Neural progenitor cell (in vitro differentiated cells): ENCODE results near the gene SHOC2. TPM values are rescaled to one million over a fixed set of nuclear protein-coding genes. Genes with fewer than 3 reads are reported as not detected.
A peak's percentile ranks its signal among the peaks of the same experiment; 100 is the strongest.

Experiments
- DNase-seq: peaks from one replicate; pipeline ENCODE4 v3.0.0-alpha.2; 2016; ENCODE audit warnings: low spot score
- H2AFZ ChIP-seq: fragments of 200-600 bp; sonication (generic); replicated peaks from 2 replicates; pipeline ENCODE4 v1.6.1; 2016; ENCODE audit warnings: antibody characterized with exemption
- H3F3A ChIP-seq: fragments of 200-600 bp; sonication (generic); 2 replicates; pipeline ENCODE4 v1.6.1; 2016; ENCODE audit warnings: antibody characterized with exemption, low read depth
- H3K27ac ChIP-seq: fragments of 200-600 bp; sonication (generic); 2 replicates; pipeline ENCODE4 v1.5.1; 2016; ENCODE audit warnings: mild to moderate bottlenecking
- H3K27me3 ChIP-seq: fragments of 200-600 bp; sonication (generic); 2 replicates; pipeline ENCODE4 v1.6.1; 2016; ENCODE audit warnings: mild to moderate bottlenecking, moderate library complexity
- H3K36me3 ChIP-seq: fragments of 200-600 bp; sonication (generic); 2 replicates; pipeline ENCODE4 v1.5.1; 2016
- H3K4me1 ChIP-seq: fragments of 200-600 bp; sonication (generic); 2 replicates; pipeline ENCODE4 v1.6.1; 2016; ENCODE audit warnings: mixed run types
- H3K4me2 ChIP-seq: fragments of 200-600 bp; sonication (generic); 2 replicates; pipeline ENCODE4 v1.6.1; 2016
- H3K4me3 ChIP-seq: fragments of 200-600 bp; sonication (generic); 2 replicates; pipeline ENCODE4 v1.5.1; 2016
- H3K79me2 ChIP-seq: fragments of 200-600 bp; sonication (generic); 2 replicates; pipeline ENCODE4 v1.6.1; 2016; ENCODE audit warnings: low read depth
- H3K9ac ChIP-seq: fragments of 200-600 bp; sonication (generic); 2 replicates; pipeline ENCODE4 v1.6.1; 2016
- H3K9me3 ChIP-seq: fragments of 200-600 bp; sonication (generic); 2 replicates; pipeline ENCODE4 v1.5.1; 2016; ENCODE audit warnings: low read depth
- H4K20me1 ChIP-seq: fragments of 200-600 bp; sonication (generic); 2 replicates; pipeline ENCODE4 v1.6.1; 2016; ENCODE audit warnings: low read depth
- H3K27ac Mint-ChIP-seq: 3 replicates; pipeline ENCODE4 v1.8.0; 2021; ENCODE audit warnings: mixed read lengths
- H3K27me3 Mint-ChIP-seq: 2 replicates; pipeline ENCODE4 v1.8.0; 2022; ENCODE audit warnings: low read depth, mild to moderate bottlenecking, inconsistent platforms, moderate library complexity, mixed read lengths; ENCODE audit not compliant: insufficient read depth
- H3K36me3 Mint-ChIP-seq: 3 replicates; pipeline ENCODE4 v1.8.0; 2021; ENCODE audit warnings: mixed read lengths
- H3K4me1 Mint-ChIP-seq: 3 replicates; pipeline ENCODE4 v1.8.0; 2021; ENCODE audit warnings: mixed read lengths
- H3K4me3 Mint-ChIP-seq: 3 replicates; pipeline ENCODE4 v1.8.0; 2021; ENCODE audit warnings: mild to moderate bottlenecking, moderate library complexity, mixed read lengths
- H3K9me3 Mint-ChIP-seq: 3 replicates; pipeline ENCODE4 v1.8.0; 2020; ENCODE audit warnings: mixed read lengths
- EZH2 ChIP-seq: fragments of 200-600 bp; sonication (generic); IDR thresholded peaks from 2 replicates; pipeline ENCODE4 v1.6.1; 2017; ENCODE audit warnings: antibody characterized with exemption, mild to moderate bottlenecking, moderate library complexity
- EZH2phosphoT487 ChIP-seq: fragments of 200-600 bp; sonication (generic); IDR thresholded peaks from 2 replicates; pipeline ENCODE4 v1.6.1; 2017; ENCODE audit warnings: antibody characterized with exemption
- total RNA-seq: library from RNA; depleted of rRNA; stranded (reverse); fragments of >200 nt; gene quantifications from 2 replicates; pipeline ENCODE4 v1.2.3, GENCODE V29; 2015; ENCODE audit warnings: low replicate concordance
- TF ChIP-seq, protein P1 (sequence below): fragments of 200-600 bp; sonication (generic); IDR thresholded peaks from 2 replicates; pipeline ENCODE4 v1.5.1; 2017; ENCODE audit warnings: antibody characterized with exemption, mild to moderate bottlenecking

Gene SHOC2
- total RNA-seq, 1 donor from 2014 or later, result 54.9 TPM

DNA sequence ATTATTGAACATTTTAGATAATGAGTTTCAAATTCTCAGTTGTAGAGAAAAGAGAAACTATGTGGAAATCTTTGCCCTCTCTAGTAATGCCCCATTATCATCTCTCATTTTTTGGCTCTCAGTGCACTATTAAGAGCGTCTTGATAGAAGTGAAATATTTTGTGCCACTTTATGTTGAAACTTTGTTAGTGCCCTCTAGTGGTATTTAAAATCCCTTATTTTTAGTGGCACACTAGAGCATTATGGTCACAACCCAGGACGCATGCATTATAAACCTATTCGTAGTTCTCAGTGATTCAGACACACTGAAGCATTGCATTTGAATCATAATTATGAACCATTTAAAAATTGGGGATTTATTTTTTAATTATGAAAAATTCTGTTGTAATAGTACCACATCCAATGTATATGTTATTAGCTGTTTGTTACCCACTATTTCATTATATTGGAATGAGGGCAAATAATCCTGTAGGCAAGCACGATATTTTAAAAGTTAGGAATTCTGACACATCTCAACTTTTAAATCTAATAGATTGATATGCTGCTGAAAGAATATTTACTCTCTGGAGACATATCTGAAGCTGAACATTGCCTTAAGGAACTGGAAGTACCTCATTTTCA is 25.7 kb upstream of the SHOC2 start:
- Histone ChIP-seq H3K36me3 (peaks cover 28% of the 10 kb centered on the region), H3F3A (peaks cover 20% of the 10 kb centered on the region), H3K9me3 (no peaks in the 10 kb centered on the region), H3K79me2 (no peaks in the 10 kb centered on the region), H4K20me1 (peaks cover 13% of the 10 kb centered on the region), H3K27me3 (no peaks in the 10 kb centered on the region), H3K27ac (no peak overlapping the region), H3K9ac (no peak overlapping the region), H3K4me2 (no peak overlapping the region), H2AFZ (no peak overlapping the region), H3K4me1 (no peaks in the 10 kb centered on the region), H3K4me3 (no peak overlapping the region)
- Mint-ChIP-seq H3K4me1 (no peaks in the 10 kb centered on the region), H3K27me3 (no peaks in the 10 kb centered on the region), H3K9me3 (no peaks in the 10 kb centered on the region), H3K4me3 (no peak overlapping the region), H3K36me3 (peaks cover 11% of the 10 kb centered on the region), H3K27ac (no peak overlapping the region)
- peak; percentile 48 for DNase-seq
- TF ChIP-seq, protein P1, sequence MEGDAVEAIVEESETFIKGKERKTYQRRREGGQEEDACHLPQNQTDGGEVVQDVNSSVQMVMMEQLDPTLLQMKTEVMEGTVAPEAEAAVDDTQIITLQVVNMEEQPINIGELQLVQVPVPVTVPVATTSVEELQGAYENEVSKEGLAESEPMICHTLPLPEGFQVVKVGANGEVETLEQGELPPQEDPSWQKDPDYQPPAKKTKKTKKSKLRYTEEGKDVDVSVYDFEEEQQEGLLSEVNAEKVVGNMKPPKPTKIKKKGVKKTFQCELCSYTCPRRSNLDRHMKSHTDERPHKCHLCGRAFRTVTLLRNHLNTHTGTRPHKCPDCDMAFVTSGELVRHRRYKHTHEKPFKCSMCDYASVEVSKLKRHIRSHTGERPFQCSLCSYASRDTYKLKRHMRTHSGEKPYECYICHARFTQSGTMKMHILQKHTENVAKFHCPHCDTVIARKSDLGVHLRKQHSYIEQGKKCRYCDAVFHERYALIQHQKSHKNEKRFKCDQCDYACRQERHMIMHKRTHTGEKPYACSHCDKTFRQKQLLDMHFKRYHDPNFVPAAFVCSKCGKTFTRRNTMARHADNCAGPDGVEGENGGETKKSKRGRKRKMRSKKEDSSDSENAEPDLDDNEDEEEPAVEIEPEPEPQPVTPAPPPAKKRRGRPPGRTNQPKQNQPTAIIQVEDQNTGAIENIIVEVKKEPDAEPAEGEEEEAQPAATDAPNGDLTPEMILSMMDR, result peak; percentile 70
- TF ChIP-seq EZH2, result no peak

DNA sequence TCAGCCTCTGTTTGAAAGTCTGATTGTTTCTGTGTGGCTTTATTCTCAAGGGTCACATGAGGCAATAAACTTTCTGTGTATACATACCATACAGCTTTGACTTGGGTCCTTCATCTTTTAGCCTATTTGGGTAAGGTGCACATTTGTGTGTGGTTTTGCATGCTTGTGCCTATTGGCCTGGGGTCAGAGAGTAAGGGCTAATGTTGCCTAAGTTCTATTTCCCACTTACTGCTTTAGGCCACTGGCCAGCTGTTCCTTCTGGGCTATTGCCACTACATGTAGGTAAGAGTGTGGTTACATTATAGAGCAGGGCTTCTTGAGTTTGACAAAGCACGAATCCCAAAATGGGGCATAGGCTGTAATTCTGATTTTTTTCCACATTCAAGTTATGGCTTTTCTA is 22.2 kb upstream of the SHOC2 start:
- no peaks in the 10 kb centered on the region for H3K9me3 ChIP-seq
- Mint-ChIP-seq H3K4me3 (no peak overlapping the region), H3K27me3 (no peaks in the 10 kb centered on the region), H3K27ac (no peak overlapping the region), H3K9me3 (no peaks in the 10 kb centered on the region), H3K4me1 (no peaks in the 10 kb centered on the region), H3K36me3 (peaks cover 12% of the 10 kb centered on the region)
- no peak overlapping the region for H3K4me2 ChIP-seq
- TF ChIP-seq, protein P1, result no peak
- TF ChIP-seq EZH2 (no peak), EZH2phosphoT487 (no peak)
- H3K79me2 ChIP-seq, result no peaks in the 10 kb centered on the region
- H3F3A ChIP-seq, result peaks cover 11% of the 10 kb centered on the region
- no peak overlapping the region for H3K9ac ChIP-seq
- H2AFZ ChIP-seq, result no peak overlapping the region
- H3K27me3 ChIP-seq, result no peaks in the 10 kb centered on the region
- peaks cover 8% of the 10 kb centered on the region for H3K4me1 ChIP-seq
- H4K20me1 ChIP-seq, result peaks cover 19% of the 10 kb centered on the region
- peaks cover 26% of the 10 kb centered on the region for H3K36me3 ChIP-seq
- no peak overlapping the region for H3K27ac ChIP-seq
- no peak for DNase-seq
- no peak overlapping the region for H3K4me3 ChIP-seq

DNA sequence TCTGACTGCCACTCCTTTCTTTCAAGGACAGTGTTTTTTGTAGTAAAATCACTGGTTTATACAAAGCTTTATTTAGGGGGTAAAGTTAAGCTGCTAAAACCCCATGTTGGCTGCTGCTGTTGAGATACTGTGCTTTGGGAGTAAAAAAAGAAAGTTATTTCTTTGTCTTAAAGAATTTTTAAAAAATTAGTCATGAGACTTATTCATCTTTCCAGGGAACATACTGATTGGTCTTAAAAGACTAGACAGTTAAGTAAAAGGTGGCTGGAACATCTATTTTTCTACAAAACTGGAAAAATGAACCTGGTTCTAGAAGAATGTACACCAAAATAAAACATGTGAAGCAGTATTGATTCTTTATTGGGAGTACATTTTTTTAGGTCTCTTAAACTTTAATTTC is 21.0 kb upstream of the SHOC2 start:
- no peaks in the 10 kb centered on the region for H3K27me3 Mint-ChIP-seq
- peaks cover 26% of the 10 kb centered on the region for H3K36me3 ChIP-seq
- H3K79me2 ChIP-seq, result no peaks in the 10 kb centered on the region
- H3K36me3 Mint-ChIP-seq, result peaks cover 15% of the 10 kb centered on the region
- H3K27ac ChIP-seq, result no peak overlapping the region
- no peak overlapping the region for H2AFZ ChIP-seq
- H3K4me3 Mint-ChIP-seq, result no peak overlapping the region
- H3K4me3 ChIP-seq, result no peak overlapping the region
- TF ChIP-seq, protein P1, result no peak
- TF ChIP-seq EZH2phosphoT487 (no peak), EZH2 (no peak)
- no peaks in the 10 kb centered on the region for H3K9me3 Mint-ChIP-seq
- no peak overlapping the region for H3K4me2 ChIP-seq
- peaks cover 14% of the 10 kb centered on the region for H4K20me1 ChIP-seq
- no peak overlapping the region for H3K9ac ChIP-seq
- peaks cover 18% of the 10 kb centered on the region for H3K4me1 ChIP-seq
- H3K4me1 Mint-ChIP-seq, result no peaks in the 10 kb centered on the region
- no peaks in the 10 kb centered on the region for H3K27me3 ChIP-seq
- peaks cover 9% of the 10 kb centered on the region for H3F3A ChIP-seq
- DNase-seq, result no peak
- H3K9me3 ChIP-seq, result no peaks in the 10 kb centered on the region
- no peak overlapping the region for H3K27ac Mint-ChIP-seq
